GM12875 (cell line): ENCODE measurements around the gene IFNL3.
"Not testable (repeated sequence)": the region's sequence is repeated elsewhere in the genome, so short reads cannot be mapped to it uniquely, and the experiment has no call there.

Experiments
- H3K4me3 ChIP-seq: one replicate; pipeline ENCODE4 v1.5.1; 2011; ENCODE audit warnings: low read depth, low read length, control low read depth
- TF ChIP-seq, protein P1 (sequence below): IDR thresholded peaks from 2 replicates; pipeline ENCODE4 v1.5.1; 2011; ENCODE audit warnings: low read depth, mild to moderate bottlenecking, control low read depth, inconsistent platforms, low read length, moderate library complexity, borderline replicate concordance; ENCODE audit not compliant: insufficient read depth

The IFNL3 gene

DNA sequence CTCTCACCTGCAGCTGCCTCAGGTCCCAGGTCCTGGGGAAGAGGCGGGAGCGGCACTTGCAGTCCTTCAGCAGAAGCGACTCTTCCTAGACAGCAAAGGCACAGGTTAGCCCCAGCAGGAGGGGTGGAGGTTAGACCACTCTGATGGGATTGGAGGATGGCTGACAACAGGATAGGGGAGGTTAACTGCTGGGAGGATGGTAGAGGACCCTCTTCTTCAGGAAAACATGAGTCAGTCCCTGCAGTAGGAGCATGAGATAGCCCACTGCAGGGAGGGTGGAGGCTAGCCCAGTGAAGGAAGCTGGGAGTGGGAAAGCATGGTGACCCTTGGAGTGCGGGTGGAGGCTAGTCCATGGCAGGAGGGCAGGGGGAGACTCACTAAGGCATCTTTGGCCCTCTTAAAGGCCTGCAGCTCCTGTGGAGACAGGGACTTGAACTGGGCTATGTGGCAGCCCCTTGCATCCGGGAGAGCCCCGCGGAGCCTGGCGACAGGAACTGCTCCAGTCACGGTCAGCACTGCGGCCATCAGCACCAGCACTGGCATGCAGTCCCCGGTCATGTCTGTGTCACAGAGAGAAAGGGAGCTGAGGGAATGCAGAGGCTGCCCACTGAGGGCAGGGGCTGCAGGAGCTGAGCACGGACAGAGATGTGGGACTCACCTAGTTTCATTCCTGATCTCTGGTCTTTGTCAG lies at the start of gene IFNL3:
Gene IFNL3 (minus strand): TSS at position 597 of the 691 bp plus-strand sequence. CDS start 39 bp downstream, at position 558.
- not testable (repeated sequence) for H3K4me3 ChIP-seq

DNA sequence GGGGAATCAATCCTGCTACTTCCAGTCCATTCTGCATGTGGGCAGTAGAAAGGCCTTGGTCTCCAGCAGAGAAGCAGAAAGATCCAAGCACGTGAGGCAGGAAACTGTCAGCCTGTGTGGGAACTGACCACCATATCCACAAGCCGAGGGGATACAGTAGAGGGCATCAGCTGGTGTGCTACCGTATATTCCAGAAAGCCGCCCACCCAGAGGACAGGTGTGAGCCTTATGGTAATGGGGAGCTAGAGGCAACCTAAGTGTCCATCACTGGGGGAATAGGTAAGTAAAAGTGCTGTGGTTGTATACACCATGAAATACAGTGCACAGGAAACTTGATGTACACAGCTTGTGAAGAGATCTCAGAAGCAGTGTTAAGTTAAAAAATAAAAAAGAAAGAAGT lies 48.6 kb upstream of the IFNL3 start:
- TF ChIP-seq, protein P1, sequence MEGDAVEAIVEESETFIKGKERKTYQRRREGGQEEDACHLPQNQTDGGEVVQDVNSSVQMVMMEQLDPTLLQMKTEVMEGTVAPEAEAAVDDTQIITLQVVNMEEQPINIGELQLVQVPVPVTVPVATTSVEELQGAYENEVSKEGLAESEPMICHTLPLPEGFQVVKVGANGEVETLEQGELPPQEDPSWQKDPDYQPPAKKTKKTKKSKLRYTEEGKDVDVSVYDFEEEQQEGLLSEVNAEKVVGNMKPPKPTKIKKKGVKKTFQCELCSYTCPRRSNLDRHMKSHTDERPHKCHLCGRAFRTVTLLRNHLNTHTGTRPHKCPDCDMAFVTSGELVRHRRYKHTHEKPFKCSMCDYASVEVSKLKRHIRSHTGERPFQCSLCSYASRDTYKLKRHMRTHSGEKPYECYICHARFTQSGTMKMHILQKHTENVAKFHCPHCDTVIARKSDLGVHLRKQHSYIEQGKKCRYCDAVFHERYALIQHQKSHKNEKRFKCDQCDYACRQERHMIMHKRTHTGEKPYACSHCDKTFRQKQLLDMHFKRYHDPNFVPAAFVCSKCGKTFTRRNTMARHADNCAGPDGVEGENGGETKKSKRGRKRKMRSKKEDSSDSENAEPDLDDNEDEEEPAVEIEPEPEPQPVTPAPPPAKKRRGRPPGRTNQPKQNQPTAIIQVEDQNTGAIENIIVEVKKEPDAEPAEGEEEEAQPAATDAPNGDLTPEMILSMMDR, result no peak
- no peak overlapping the region for H3K4me3 ChIP-seq

DNA sequence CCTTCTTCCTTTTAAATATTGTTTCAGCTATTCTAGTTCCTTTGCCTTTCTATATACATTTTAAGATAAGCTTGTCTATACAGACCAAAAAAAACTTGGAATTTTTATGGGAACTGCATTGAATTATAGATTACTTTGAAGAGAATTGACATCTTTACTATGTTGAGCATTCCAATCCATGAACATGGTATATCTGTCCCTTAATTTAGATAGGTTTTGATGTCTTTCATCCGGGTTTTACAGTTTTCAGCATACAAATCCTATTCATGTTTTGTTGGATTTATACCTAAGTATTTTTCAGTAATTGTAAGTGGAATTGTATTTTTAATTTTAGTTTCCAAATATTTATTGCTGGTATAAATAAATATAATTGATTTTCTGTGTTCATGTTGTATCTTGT lies 39.2 kb upstream of the IFNL3 start:
- no peak overlapping the region for H3K4me3 ChIP-seq
- TF ChIP-seq, protein P1, result no peak

DNA sequence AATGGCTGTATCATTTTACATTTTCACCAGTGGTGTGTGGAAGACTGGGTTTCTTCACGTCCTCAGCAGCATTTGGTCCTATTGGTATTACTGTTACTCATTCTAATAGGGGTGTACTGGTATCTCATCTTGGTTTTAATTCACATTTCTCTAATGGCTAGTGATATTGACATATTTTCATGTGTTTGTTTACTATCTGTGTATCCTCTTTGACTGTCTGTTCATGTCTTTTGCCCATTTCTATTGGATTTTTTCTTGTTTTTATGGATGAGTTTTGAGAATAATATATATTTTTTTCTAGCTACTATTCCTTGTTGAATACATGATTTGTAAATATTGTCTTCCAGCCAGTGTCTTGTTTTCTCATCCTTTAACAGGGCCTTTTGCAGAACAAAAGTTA lies 37.2 kb upstream of the IFNL3 start:
- no peak overlapping the region for H3K4me3 ChIP-seq
- TF ChIP-seq, protein P1, result no peak

DNA sequence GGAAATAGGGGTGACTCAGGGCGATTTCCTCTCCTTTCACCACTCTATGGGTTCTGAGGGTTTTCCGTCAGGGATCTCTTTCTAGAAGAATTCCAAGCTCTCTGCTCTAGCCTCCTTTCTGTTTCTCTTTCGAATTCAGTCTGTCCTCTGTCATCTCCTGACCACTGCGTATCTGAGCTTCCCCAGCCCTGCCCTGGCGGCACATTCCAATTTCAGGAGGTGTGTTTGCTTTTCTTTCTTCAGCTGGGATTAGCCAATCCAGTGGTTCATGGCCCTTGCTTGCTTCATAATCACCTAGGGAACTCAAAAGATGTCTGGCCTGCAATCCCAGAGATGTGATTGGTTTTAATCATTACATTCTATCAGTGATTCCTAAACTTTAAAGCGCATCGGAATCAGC lies 32.8 kb upstream of the IFNL3 start:
- TF ChIP-seq, protein P1, result no peak
- H3K4me3 ChIP-seq, result no peak overlapping the region

DNA sequence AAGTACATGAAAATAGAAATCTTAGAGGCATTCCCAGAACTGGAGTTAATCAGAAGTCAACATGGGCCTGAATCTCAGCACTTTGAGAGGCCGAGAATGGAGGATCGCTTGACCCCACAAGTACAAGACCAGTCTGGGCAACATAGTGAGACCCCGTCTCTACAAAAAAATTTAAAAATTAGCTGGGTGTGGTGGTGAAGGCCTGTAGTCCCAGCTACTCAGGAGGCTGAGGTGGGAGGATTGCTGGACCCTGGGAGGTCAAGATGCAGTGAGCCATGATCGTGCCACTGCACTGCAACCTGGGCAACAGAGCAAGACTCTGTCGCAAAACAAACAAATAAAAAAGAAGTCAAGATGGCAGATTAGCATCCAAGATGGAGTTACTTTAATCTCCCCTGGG lies 31.9 kb upstream of the IFNL3 start:
- H3K4me3 ChIP-seq, result no peak overlapping the region

DNA sequence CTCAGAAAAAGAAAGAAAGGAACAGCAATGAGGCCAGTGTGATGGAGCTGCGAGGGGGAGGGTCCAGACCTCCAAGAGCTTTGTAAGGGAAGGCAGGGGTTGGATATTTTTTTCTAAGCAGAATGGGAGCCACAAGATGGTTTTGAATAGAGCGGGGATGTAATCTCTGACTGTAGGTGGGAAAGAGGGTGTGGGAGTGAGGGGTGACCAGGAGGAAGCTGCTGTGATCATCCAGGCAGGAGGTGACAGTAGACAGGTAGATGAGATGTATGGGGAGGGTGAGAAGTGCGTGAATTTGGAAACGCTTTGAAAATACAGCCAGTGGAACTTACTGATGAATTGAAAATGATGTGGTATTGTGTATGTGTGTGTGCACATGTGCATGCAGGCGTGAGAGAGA lies 30.8 kb upstream of the IFNL3 start:
- TF ChIP-seq, protein P1, result no peak
- H3K4me3 ChIP-seq, result no peak overlapping the region

More for the DNA sequence above, 31.9 kb upstream of the IFNL3 start:
- TF ChIP-seq, protein P1, result no peak

DNA sequence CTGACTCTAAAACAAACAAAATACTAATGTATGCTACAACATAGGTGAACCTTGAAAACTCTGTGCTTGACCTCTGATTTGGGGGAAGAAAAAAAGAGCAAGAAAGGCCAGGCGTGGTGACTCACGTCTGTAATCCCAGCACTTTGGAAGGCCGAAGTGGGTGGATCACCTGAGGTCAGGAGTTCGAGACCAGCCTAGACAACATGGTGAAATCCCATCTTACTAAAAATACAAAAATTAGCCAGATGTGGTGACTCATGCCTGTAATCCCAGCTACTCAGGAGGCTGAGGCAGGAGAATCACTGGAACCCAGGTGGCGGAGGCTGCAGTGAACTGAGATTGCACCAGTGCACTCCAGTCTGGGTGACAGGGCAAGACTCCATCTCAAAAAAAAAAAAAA lies 29.1 kb upstream of the IFNL3 start:
- not testable (repeated sequence) for H3K4me3 ChIP-seq
